Measurements from ENCODE around the gene PCED1B. TPM values are rescaled to one million over a fixed set of nuclear protein-coding genes. Genes with fewer than 3 reads are reported as not detected.
A peak's percentile ranks its signal among the peaks of the same experiment; 100 is the strongest.

Gene PCED1B
- total RNA-seq, 1 experiment from 2014 or later = 6.6 TPM

- TF ChIP-seq RELA (CRISPR knock-in tag; IDR thresholded peaks at IDR 0.05; ENCODE audit: borderline replicate concordance) (no peak), ZNF512 (CRISPR knock-in tag; IDR thresholded peaks at IDR 0.05; ENCODE audit: borderline replicate concordance) (0 out of 2 replicates have a peak, but pooled peaks have one; percentile 69), EMX1 (CRISPR knock-in tag; IDR thresholded peaks at IDR 0.05) (no peak), CREB1 (CRISPR knock-in tag; IDR thresholded peaks at IDR 0.05) (no peak), ZNF423 (CRISPR knock-in tag; IDR thresholded peaks at IDR 0.05) (no peak), ZNF219 (CRISPR knock-in tag; IDR thresholded peaks at IDR 0.05; ENCODE audit: borderline replicate concordance) (no peak), NFYB (CRISPR knock-in tag; conservative IDR thresholded peaks at IDR 0.05; ENCODE audit: low read depth) (no peak)
Measured at GRCh38 chr12:47080725-47081502, 1.5 kb downstream of the PCED1B start (continued).

- Mint-ChIP-seq H3K4me3 (no peak overlapping the region), H3K9me3 (no peaks in the 10 kb centered on the region), H3K4me1 (peaks cover 88% of the 10 kb centered on the region), H3K36me3 (no peaks in the 10 kb centered on the region), H3K27me3 (ENCODE audit: low read depth) (peaks cover 18% of the 10 kb centered on the region), H3K27ac (no peak overlapping the region)
- TF ChIP-seq GTF2I (CRISPR knock-in tag; conservative IDR thresholded peaks at IDR 0.05) (no peak), USF2 (CRISPR knock-in tag; IDR thresholded peaks at IDR 0.05) (no peak), IRF2 (CRISPR knock-in tag; IDR thresholded peaks at IDR 0.05; ENCODE audit: borderline replicate concordance, low read depth) (no peak), ZNF671 (CRISPR knock-in tag; IDR thresholded peaks at IDR 0.05) (no peak), ZNF425 (CRISPR knock-in tag; conservative IDR thresholded peaks at IDR 0.05) (no peak), TEAD4 (CRISPR knock-in tag; IDR thresholded peaks at IDR 0.05) (no peak), SOX15 (CRISPR knock-in tag; IDR thresholded peaks at IDR 0.05) (no peak), ZNF512 (CRISPR knock-in tag; IDR thresholded peaks at IDR 0.05; ENCODE audit: borderline replicate concordance) (no peak), CBFB (CRISPR knock-in tag; IDR thresholded peaks at IDR 0.05; ENCODE audit: low read depth) (no peak), ZNF532 (CRISPR knock-in tag; IDR thresholded peaks at IDR 0.05; ENCODE audit: borderline replicate concordance) (no peak), ZNF263 (CRISPR knock-in tag; IDR thresholded peaks at IDR 0.05; ENCODE audit: low read depth) (no peak), MAX (CRISPR knock-in tag; IDR thresholded peaks at IDR 0.05) (no peak), NFE2L1 (CRISPR knock-in tag; IDR thresholded peaks at IDR 0.05) (no peak), SP1 (CRISPR knock-in tag; conservative IDR thresholded peaks at IDR 0.05) (no peak)
- ChIA-PET CTCF (interaction anchor here (1.6 kb wide), 1 partner anchor 11 kb away, joined by 11 read pairs; no protein-coding TSS in a partner anchor), POLR2A (no interaction called here)
- DNase-seq (ENCODE audit: low spot score) = no peak
- ATAC-seq = no peak
Measured at GRCh38 chr12:47082283-47082682, 2.9 kb downstream of the PCED1B start.

Measured in WTC11 (cell line).